K562 (cell line): Measurements from ENCODE around the gene KIAA0930. TPM values are rescaled to one million over a fixed set of nuclear protein-coding genes. Genes with fewer than 3 reads are reported as not detected.

Experiments used
- BCL6 ChIP-seq: fragments of 250-450 bp; sonication (Bioruptor Pico); IDR thresholded peaks from 2 replicates; pipeline ENCODE4 v1.4.0; 2020
- CHD7 ChIP-seq: fragments of 200-600 bp; sonication (generic); IDR thresholded peaks from one replicate; pipeline ENCODE4 v1.6.1; 2012; ENCODE audit warnings: mild to moderate bottlenecking, low read depth, low read length, inconsistent platforms
- HMGN3 ChIP-seq: IDR thresholded peaks from 2 replicates; pipeline ENCODE4 v1.6.1; 2011; ENCODE audit warnings: borderline replicate concordance, low read depth, mild to moderate bottlenecking, mixed read lengths, low read length; ENCODE audit not compliant: insufficient read length; ENCODE audit errors: extremely low read depth
- HSF4 ChIP-seq: fragments of 250-450 bp; sonication (Bioruptor Pico); IDR thresholded peaks from 2 replicates; pipeline ENCODE4 v2.1.2; 2022; ENCODE audit warnings: mild to moderate bottlenecking, moderate library complexity, borderline replicate concordance
- MBD2 ChIP-seq: sonication (generic); IDR thresholded peaks from 2 replicates; pipeline ENCODE4 v1.6.1; 2016; ENCODE audit warnings: low read depth, borderline replicate concordance
- NR1H2 ChIP-seq: sonication (generic); formaldehyde crosslinking; IDR thresholded peaks from 2 replicates; pipeline ENCODE4 v1.4.0; 2020; ENCODE audit warnings: mild to moderate bottlenecking, missing genetic modification reagents
- POU5F1 ChIP-seq: fragments of 150-350 bp; IDR thresholded peaks from 2 replicates; pipeline ENCODE4 v1.6.1; 2014; ENCODE audit warnings: borderline replicate concordance, low read length, low read depth, mild to moderate bottlenecking; ENCODE audit not compliant: partially characterized antibody
- RBM14 ChIP-seq: fragments of 200-400 bp; formaldehyde crosslinking; IDR thresholded peaks from 2 replicates; pipeline ENCODE4 v1.6.1; 2018; ENCODE audit warnings: low read depth, mild to moderate bottlenecking, low read length, moderate library complexity, borderline replicate concordance; ENCODE audit not compliant: insufficient read depth
- TOE1 ChIP-seq, 2 experiments: fragments of 450-650 bp in 1 of 2; sonication (generic) in 1 of 2; formaldehyde crosslinking in 1 of 2; IDR thresholded peaks; 2 replicates each; pipeline versions ENCODE4 v1.7.1 to v1.8.0; 2016 to 2022; ENCODE audit warnings: borderline replicate concordance in 2 of 2, mild to moderate bottlenecking in 2 of 2, antibody characterized with exemption in 1 of 2, inconsistent platforms in 1 of 2, low read depth in 1 of 2, missing genetic modification reagents in 1 of 2, moderate library complexity in 1 of 2
- ZBED1 ChIP-seq: IDR thresholded peaks from 2 replicates; pipeline ENCODE4 v1.6.1; 2014
- ZFX ChIP-seq: sonication (generic); formaldehyde crosslinking; IDR thresholded peaks from 2 replicates; pipeline ENCODE4 v1.8.0; 2022; ENCODE audit warnings: mild to moderate bottlenecking, missing genetic modification reagents, moderate library complexity
- ZNF12 ChIP-seq: sonication (generic); formaldehyde crosslinking; IDR thresholded peaks from 2 replicates; pipeline ENCODE4 v1.4.0; 2020; ENCODE audit warnings: mild to moderate bottlenecking, missing genetic modification reagents
- ZNF316 ChIP-seq: fragments of 450-650 bp; IDR thresholded peaks from 2 replicates; pipeline ENCODE4 v1.6.1; 2016
- polyA plus RNA-seq, 8 experiments: library from polyadenylated mRNA; depleted of rRNA in 4 of 8; stranded (reverse) in 5 of 8; unstranded in 3 of 8; fragments of >200 nt; fragmentation: Nextera tagmentation in 2 of 8; fragmentation: Illumina TruSeq in 1 of 8; extraction: Ambion mirVana in 2 of 8; extraction: Trizol in 1 of 8; gene quantifications; 2 replicates each; pipeline versions ENCODE4 v1.2.1 to v1.2.3, GENCODE V29; 2011 to 2014; ENCODE audit warnings: inconsistent platforms in 1 of 8, missing spikeins in 1 of 8
- total RNA-seq, 7 experiments: library from RNA; depleted of rRNA in 6 of 7; stranded (reverse); fragments of >200 nt in 6 of 7; fragmentation: Illumina TruSeq in 2 of 7; extraction: Trizol in 2 of 7; gene quantifications; 2 replicates each; pipeline versions ENCODE4 v1.2.1 to v1.2.3, GENCODE V29; 2011 to 2021; ENCODE audit warnings: low replicate concordance in 1 of 7
- TF ChIP-seq, protein P1 (sequence below), 2 experiments: fragments of 450-650 bp; conservative IDR thresholded peaks; 2 replicates each; pipeline ENCODE4 v1.6.1; 2017; ENCODE audit warnings: mild to moderate bottlenecking in 2 of 2, moderate library complexity in 2 of 2

KIAA0930 gene
- total and polyA plus RNA-seq, 9 of the 15 experiments (the other 6 are each of a cell fraction or from before 2014, with no cell fraction given), result 0.24 to 12.1 (median 6.4) TPM

DNA sequence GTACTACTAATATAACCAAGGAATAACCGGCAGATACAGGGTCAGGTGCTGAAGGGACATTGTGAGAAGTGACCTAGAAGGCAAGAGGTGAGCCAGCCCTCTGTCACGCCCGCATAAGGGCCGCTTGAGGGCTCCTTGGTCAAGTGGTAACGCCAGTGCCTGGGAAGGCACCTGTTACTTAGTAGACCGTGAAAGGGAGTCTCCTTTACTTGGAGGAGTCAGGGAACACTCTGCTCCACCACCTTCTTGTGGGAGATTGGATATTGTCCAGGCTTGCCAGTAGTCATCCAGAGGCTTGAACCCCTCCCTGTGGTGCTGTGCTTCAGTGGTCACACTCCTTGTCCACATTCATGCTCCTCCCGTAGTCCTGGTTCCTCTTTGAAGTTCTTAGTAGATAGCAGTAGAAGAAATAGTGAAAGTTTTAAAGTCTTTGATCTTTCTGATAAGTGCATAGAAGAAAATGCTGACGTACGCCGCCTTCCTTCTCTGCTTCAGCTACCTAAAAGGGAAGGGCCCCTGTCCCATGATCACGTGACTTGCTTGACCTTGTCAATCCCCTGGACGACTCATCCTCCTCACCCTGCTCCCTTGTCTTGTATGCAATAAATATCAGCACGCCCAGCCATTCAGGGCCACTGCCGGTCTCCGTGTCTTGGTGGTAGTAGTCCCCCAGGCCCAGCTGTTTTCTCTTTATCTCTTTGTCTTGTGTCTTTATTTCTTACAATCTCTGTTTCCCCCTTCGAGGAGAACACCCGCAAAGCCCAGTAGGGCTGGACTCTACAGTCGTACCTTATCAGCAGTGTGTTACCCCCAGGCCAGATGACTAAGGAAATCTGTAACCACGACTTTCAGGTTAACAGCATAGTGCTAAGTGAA lies 70.9 kb downstream of the KIAA0930 start (continued):
- TF ChIP-seq HMGN3 (no peak), CHD7 (no peak), ZBED1 (no peak), MBD2 (no peak), ZNF316 (peak; percentile 29; the same call in 1 of the 2 replicates), RBM14 (no peak), TOE1 (IDR thresholded peaks at IDR 0.05; ENCODE audit: borderline replicate concordance) (peak; percentile 97), TOE1 (CRISPR knock-in tag; IDR thresholded peaks at IDR 0.05; ENCODE audit: borderline replicate concordance, low read depth) (no peak), ZNF12 (no peak), HSF4 (CRISPR knock-in tag) (no peak), NR1H2 (CRISPR knock-in tag) (no peak), POU5F1 (no peak), BCL6 (CRISPR knock-in tag) (no peak), ZFX (CRISPR knock-in tag) (peak; percentile 26; the same call in 1 of the 2 replicates)
- TF ChIP-seq, protein P1, sequence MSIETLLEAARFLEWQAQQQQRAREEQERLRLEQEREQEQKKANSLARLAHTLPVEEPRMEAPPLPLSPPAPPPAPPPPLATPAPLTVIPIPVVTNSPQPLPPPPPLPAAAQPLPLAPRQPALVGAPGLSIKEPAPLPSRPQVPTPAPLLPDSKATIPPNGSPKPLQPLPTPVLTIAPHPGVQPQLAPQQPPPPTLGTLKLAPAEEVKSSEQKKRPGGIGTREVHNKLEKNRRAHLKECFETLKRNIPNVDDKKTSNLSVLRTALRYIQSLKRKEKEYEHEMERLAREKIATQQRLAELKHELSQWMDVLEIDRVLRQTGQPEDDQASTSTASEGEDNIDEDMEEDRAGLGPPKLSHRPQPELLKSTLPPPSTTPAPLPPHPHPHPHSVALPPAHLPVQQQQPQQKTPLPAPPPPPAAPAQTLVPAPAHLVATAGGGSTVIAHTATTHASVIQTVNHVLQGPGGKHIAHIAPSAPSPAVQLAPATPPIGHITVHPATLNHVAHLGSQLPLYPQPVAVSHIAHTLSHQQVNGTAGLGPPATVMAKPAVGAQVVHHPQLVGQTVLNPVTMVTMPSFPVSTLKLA (conservative IDR thresholded peaks at IDR 0.05), result peak in 1 of 2 experiments; percentile 57; a peak in 2 of 4 replicates
